Fibroblast of mammary gland (primary cell): Measurements from ENCODE around the gene GAS7.

ENCODE experiments used
- DNase-seq: peaks from one replicate; pipeline ENCODE4 v3.0.0-alpha.2; 2010; ENCODE audit warnings: low read depth
- H3K4me3 ChIP-seq: 2 replicates; pipeline ENCODE4 v1.5.1; 2011; ENCODE audit warnings: low read depth, mild to moderate bottlenecking, low read length, moderate library complexity; ENCODE audit not compliant: control insufficient read depth
- TF ChIP-seq, protein P1 (sequence below): conservative IDR thresholded peaks from 2 replicates; pipeline ENCODE4 v1.5.1; 2011; ENCODE audit warnings: low read depth, low read length, inconsistent platforms; ENCODE audit not compliant: control insufficient read depth, insufficient read depth

GAS7 gene

DNA sequence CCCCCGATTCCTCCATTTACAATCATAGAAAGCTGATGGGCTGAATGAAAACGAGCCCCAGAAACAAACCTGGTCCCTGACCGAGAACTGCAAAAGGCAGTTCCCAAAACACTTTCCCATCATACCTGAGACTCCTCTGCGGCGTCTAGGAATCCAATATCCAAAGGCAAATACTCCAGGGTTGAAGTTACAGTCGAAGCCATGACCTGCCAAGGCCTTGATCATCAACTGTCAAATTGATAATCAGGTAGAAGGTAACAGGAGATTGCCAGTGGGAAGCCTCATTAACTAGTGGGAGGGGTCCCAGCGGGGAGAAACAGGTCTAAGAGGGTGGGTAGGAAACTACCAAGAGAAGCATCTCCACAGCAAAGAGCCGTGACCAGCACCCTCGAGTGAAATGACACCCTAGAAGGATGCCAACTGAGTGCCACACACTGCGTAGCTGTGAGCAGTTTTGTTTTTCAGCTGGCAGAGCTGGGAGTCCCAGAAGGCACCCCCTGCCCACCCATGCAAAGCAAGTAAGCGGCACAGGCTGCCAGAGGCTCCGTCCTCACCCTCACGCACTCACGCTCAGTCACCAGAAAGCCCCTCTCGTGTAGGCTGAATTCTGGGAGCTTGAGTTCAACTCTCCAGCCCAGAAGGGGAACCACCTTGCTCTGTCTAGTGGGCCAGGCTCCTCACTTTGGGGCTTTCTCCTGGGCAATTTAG, 146.1 kb downstream of the GAS7 start:
- no peak overlapping the region for H3K4me3 ChIP-seq
- TF ChIP-seq, protein P1, sequence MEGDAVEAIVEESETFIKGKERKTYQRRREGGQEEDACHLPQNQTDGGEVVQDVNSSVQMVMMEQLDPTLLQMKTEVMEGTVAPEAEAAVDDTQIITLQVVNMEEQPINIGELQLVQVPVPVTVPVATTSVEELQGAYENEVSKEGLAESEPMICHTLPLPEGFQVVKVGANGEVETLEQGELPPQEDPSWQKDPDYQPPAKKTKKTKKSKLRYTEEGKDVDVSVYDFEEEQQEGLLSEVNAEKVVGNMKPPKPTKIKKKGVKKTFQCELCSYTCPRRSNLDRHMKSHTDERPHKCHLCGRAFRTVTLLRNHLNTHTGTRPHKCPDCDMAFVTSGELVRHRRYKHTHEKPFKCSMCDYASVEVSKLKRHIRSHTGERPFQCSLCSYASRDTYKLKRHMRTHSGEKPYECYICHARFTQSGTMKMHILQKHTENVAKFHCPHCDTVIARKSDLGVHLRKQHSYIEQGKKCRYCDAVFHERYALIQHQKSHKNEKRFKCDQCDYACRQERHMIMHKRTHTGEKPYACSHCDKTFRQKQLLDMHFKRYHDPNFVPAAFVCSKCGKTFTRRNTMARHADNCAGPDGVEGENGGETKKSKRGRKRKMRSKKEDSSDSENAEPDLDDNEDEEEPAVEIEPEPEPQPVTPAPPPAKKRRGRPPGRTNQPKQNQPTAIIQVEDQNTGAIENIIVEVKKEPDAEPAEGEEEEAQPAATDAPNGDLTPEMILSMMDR = no peak
- no peak for DNase-seq

DNA sequence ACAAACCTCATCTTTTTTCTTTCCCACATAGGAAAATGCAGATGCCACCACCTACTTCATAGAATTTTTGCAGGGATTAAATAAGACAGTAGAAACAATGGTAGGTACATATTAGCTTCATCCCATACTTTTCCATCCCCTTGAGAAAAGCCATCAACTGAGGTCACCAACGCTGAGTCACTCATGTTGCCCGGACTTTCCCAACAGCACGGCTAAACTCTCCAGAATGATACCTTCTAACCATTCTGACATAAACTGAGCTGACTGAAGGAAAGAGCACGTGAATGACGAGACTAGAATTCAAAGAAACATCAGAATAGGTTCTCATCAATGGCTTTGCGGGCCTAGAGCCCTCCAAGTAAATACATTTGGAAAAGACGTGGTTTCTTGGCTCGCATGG, 147.3 kb downstream of the GAS7 start:
- DNase-seq = peak; percentile 72
- H3K4me3 ChIP-seq = no peak overlapping the region

GRCh38 chr17:10050597-10051101, 147.8 kb downstream of the GAS7 start:
- H3K4me3 ChIP-seq = no peak overlapping the region
- peak; percentile 55 for DNase-seq
- TF ChIP-seq, protein P1 = no peak

More for the DNA sequence above, 147.3 kb downstream of the GAS7 start:
- TF ChIP-seq, protein P1 = no peak

DNA sequence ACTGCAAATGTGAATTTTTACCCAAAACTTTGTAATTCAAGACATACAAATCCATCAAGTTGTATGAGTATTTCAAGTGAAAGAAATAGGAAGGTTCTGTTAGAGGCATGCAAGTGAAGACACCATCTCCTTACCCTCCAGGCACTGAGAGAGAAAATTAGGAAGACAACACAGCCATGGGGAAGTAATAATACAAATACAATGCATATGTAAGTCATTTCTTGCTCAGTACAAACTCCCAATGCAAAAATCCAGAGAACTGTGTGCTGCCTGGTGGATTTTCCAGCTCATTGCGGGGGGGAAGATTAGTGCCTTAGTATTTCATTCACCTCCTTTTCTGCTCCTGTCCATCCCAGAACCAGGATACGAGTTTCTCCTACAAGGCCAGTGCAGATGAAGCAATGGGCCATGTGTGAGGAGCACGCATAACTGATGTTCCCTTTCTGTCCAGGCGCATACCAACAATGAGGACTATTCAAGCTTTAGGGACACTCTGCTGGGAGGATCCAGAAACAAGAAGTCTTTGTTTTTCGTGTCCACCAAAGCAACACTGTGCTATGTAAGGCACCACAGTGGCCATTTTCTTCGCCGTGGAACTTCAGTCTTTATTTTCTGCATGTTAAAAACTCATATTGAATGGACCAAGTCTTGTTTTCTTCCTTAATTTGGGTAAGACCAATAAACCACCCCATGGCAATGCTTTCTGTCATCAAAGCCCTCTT, 149.6 kb downstream of the GAS7 start:
- TF ChIP-seq, protein P1 = no peak
- DNase-seq = no peak
- no peak overlapping the region for H3K4me3 ChIP-seq

DNA sequence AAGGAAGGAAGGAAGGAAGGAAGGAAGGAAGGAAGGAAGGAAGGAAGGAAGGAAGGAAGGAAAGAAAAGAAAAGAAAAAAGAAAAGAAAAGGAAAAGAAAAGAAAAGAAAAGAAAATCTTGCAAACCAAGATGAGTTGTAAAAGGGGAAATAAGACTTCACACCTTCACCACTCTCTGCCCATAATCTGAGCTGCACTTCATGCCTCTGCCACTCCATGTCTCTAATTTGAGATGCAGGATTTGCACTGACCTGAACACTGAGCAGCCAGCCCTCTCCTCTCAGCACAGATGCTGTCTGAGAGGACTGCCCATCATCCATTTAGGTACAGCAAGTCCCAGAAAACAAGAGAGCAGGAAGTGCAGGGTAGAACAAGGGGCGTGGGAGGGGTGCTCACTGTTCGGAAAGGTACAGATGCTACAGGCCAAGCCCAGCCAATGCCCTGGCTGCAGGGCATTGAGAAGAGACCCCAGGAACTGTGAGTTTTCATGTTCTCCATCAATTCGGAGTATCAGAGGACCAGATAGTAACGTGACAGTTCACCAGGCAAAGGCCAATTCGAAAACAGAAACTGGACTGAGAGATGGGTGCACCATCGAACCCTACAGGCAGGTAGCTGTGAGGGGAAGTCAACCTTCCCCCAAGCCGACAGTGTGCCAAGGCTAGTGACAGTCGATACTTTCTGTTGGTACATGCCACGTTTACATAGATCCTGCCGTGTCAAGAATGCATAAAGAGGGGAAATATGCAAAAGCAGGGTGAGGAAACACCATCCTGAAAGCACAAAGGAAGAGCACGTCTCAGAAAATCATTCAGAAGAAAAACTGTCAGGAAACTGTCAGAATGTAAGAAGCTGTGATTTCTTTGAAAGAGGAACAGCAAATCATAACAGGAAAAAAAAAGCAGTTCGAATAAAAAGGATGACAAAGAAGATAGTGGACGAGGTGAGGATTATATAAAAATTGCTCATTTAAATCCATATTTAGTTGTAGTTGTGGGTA, 151.3 kb downstream of the GAS7 start:
- H3K4me3 ChIP-seq = no peak overlapping the region
- TF ChIP-seq, protein P1 = no peak
- no peak for DNase-seq

- TF ChIP-seq, protein P1 = no peak
- DNase-seq = no peak
- no peak overlapping the region for H3K4me3 ChIP-seq
Observed at GRCh38 chr17:10045871-10046658, 152.3 kb downstream of the GAS7 start.
